PC-9 (cell line): ENCODE measurements around the gene CASS4. TPM values are rescaled to one million over a fixed set of nuclear protein-coding genes. Genes with fewer than 3 reads are reported as not detected.
A peak's percentile ranks its signal among the peaks of the same experiment; 100 is the strongest.

Source experiments
- BruUV-seq: library from RNA; stranded (reverse); fragments of 400-500 nt; replicated peaks from 2 replicates; lab custom pipeline; 2021; lab: Mats Ljungman, UMichigan
- CTCF ChIA-PET: fragments of 300-600 bp; sonication (Branson Sonifier 250); formaldehyde crosslinking; loops from one replicate; lab custom pipeline; 2022; ENCODE audit warnings: antibody characterized with exemption; lab: Charles Lee
- POLR2A ChIA-PET: fragments of 300-600 bp; sonication (Branson Sonifier 250); formaldehyde crosslinking; loops from one replicate; lab custom pipeline; 2022; ENCODE audit warnings: antibody characterized with exemption; ENCODE audit not compliant: unreplicated experiment; lab: Charles Lee
- DNase-seq, 2 experiments: peaks; one replicate each; pipeline versions ENCODE4 v3.0.0 to v3.0.0-alpha.2; 2015 to 2022; ENCODE audit warnings: mixed read lengths in 1 of 2
- H2AFZ ChIP-seq: fragments of 200-600 bp; sonication (generic); 2 replicates; pipeline ENCODE4 v1.8.1; 2017; ENCODE audit warnings: antibody characterized with exemption
- H3F3A ChIP-seq: fragments of 200-600 bp; sonication (generic); 2 replicates; pipeline ENCODE4 v1.8.1; 2017; ENCODE audit warnings: antibody characterized with exemption, mild to moderate bottlenecking, low read depth; ENCODE audit not compliant: insufficient read depth
- H3K27ac ChIP-seq: fragments of 200-600 bp; sonication (generic); 2 replicates; pipeline ENCODE4 v1.6.1; 2016; ENCODE audit warnings: mixed run types
- H3K27me3 ChIP-seq: fragments of 200-600 bp; sonication (generic); 2 replicates; pipeline ENCODE4 v1.6.1; 2016; ENCODE audit warnings: low read depth, mixed run types; ENCODE audit not compliant: insufficient read depth
- H3K36me3 ChIP-seq: fragments of 200-600 bp; sonication (generic); 2 replicates; pipeline ENCODE4 v1.6.1; 2016; ENCODE audit warnings: low read depth, mixed run types
- H3K4me1 ChIP-seq: fragments of 200-600 bp; sonication (generic); replicated peaks from 2 replicates; pipeline ENCODE4 v1.6.1; 2016; ENCODE audit warnings: mixed run types; ENCODE audit not compliant: insufficient read depth
- H3K4me2 ChIP-seq: fragments of 200-600 bp; sonication (generic); 2 replicates; pipeline ENCODE4 v1.6.1; 2017; ENCODE audit warnings: mixed run types
- H3K4me3 ChIP-seq: fragments of 200-600 bp; sonication (generic); 2 replicates; pipeline ENCODE4 v1.6.1; 2016; ENCODE audit warnings: mixed run types
- H3K79me2 ChIP-seq: fragments of 200-600 bp; sonication (generic); 2 replicates; pipeline ENCODE4 v1.6.1; 2017; ENCODE audit warnings: low read depth, mixed run types
- H3K9me2 ChIP-seq: fragments of 200-600 bp; sonication (generic); 2 replicates; pipeline ENCODE4 v1.8.1; 2017; ENCODE audit warnings: mild to moderate bottlenecking; ENCODE audit not compliant: insufficient read depth
- H3K9me3 ChIP-seq: fragments of 200-600 bp; sonication (generic); 2 replicates; pipeline ENCODE4 v1.8.1; 2016; ENCODE audit warnings: low read depth; ENCODE audit not compliant: insufficient read depth
- H4K20me1 ChIP-seq: fragments of 200-600 bp; sonication (generic); 2 replicates; pipeline ENCODE4 v1.8.1; 2017; ENCODE audit not compliant: insufficient read depth
- CTCF ChIP-seq: fragments of 200-600 bp; sonication (generic); conservative IDR thresholded peaks from 2 replicates; pipeline ENCODE4 v1.6.1; 2017; ENCODE audit warnings: mixed run types, antibody characterized with exemption, mild to moderate bottlenecking, moderate library complexity
- EZH2 ChIP-seq: fragments of 200-600 bp; sonication (generic); IDR thresholded peaks from 2 replicates; pipeline ENCODE4 v1.8.0; 2017; ENCODE audit warnings: antibody characterized with exemption, low read depth
- intact Hi-C: fragments of 100-400 bp; cut with micrococcal nuclease; formaldehyde crosslinking; loops from one replicate; pipeline ENCODE4 v1.10.0; 2022; ENCODE audit not compliant: unreplicated experiment
- total RNA-seq: library from RNA; stranded (reverse); gene quantifications from 2 replicates; pipeline ENCODE4 v1.2.3, GENCODE V29; 2021

The CASS4 gene
- total RNA-seq, 1 experiment from 2014 or later, result 0.15 TPM

- no peaks in the 10 kb centered on the region for H3K9me3 ChIP-seq
- ChIA-PET CTCF (no interaction called here), POLR2A (no interaction called here)
- no peaks in the 10 kb centered on the region for H3K36me3 ChIP-seq
- BruUV-seq, result no TSS peak
- H3K79me2 ChIP-seq, result no peaks in the 10 kb centered on the region
- H3K27ac ChIP-seq, result no peak overlapping the region
- H3K27me3 ChIP-seq, result peaks cover 8% of the 10 kb centered on the region; the same call in 1 of the 2 replicates
- no peak overlapping the region for H3K4me2 ChIP-seq
- intact Hi-C loops, result no loop called here
- H2AFZ ChIP-seq, result no peak overlapping the region
- H3F3A ChIP-seq, result no peaks in the 10 kb centered on the region
- H3K4me1 ChIP-seq, result no peaks in the 10 kb centered on the region
- no peaks in the 10 kb centered on the region for H4K20me1 ChIP-seq
- H3K9me2 ChIP-seq, result no peaks in the 10 kb centered on the region
- TF ChIP-seq EZH2 (no peak), CTCF (no peak)
- no peak for DNase-seq
- H3K4me3 ChIP-seq, result no peak overlapping the region
Measured at GRCh38 chr20:56460459-56460858, 48.4 kb downstream of the CASS4 start.

GRCh38 chr20:56461576-56461975 lies 49.5 kb downstream of the CASS4 start:
- peak in 1 of 2 experiments; percentile 19 for DNase-seq
- Histone ChIP-seq H3K79me2 (no peaks in the 10 kb centered on the region), H3K9me2 (no peaks in the 10 kb centered on the region), H3K36me3 (no peaks in the 10 kb centered on the region), H3K9me3 (no peaks in the 10 kb centered on the region), H3K4me3 (no peak overlapping the region), H3K27me3 (peaks cover 8% of the 10 kb centered on the region; the same call in 1 of the 2 replicates), H3K27ac (no peak overlapping the region), H3K4me1 (no peaks in the 10 kb centered on the region), H4K20me1 (no peaks in the 10 kb centered on the region), H3F3A (no peaks in the 10 kb centered on the region), H3K4me2 (no peak overlapping the region), H2AFZ (no peak overlapping the region)
- TF ChIP-seq CTCF (no peak), EZH2 (no peak)
- POLR2A ChIA-PET, result no interaction called here
- intact Hi-C loops, result no loop called here
- CTCF ChIA-PET, result no interaction called here
- BruUV-seq, result no TSS peak

GRCh38 chr20:56463428-56463827 lies 51.4 kb downstream of the CASS4 start:
- BruUV-seq, result no TSS peak
- H2AFZ ChIP-seq, result no peak overlapping the region
- H3K27me3 ChIP-seq, result peaks cover 8% of the 10 kb centered on the region; the same call in 1 of the 2 replicates
- ChIA-PET CTCF (no interaction called here), POLR2A (no interaction called here)
- no peak overlapping the region for H3K27ac ChIP-seq
- no peaks in the 10 kb centered on the region for H3K9me2 ChIP-seq
- H3F3A ChIP-seq, result no peaks in the 10 kb centered on the region; the same call in 1 of the 2 replicates
- TF ChIP-seq EZH2 (no peak), CTCF (no peak)
- no peaks in the 10 kb centered on the region for H3K9me3 ChIP-seq
- intact Hi-C loops, result no loop called here
- H3K79me2 ChIP-seq, result no peaks in the 10 kb centered on the region
- peak in 1 of 2 experiments; percentile 13 for DNase-seq
- no peak overlapping the region for H3K4me3 ChIP-seq
- H3K4me1 ChIP-seq, result peaks cover 6% of the 10 kb centered on the region; the same call in 1 of the 2 replicates
- no peak overlapping the region for H3K4me2 ChIP-seq
- no peaks in the 10 kb centered on the region for H4K20me1 ChIP-seq
- no peaks in the 10 kb centered on the region for H3K36me3 ChIP-seq
